H1 (cell line): Measurements from ENCODE around the gene STX7. TPM values are rescaled to one million over a fixed set of nuclear protein-coding genes. Genes with fewer than 3 reads are reported as not detected.

Experiments used
- CTCF ChIA-PET: fragments of 300-600 bp; sonication (Branson Sonifier 250); formaldehyde crosslinking; loops from one replicate; lab custom pipeline; 2021; ENCODE audit not compliant: partially characterized antibody; lab: Charles Lee
- POLR2A ChIA-PET: fragments of 300-600 bp; sonication (Branson Sonifier 250); formaldehyde crosslinking; loops from one replicate; lab custom pipeline; 2021; ENCODE audit warnings: inconsistent platforms; ENCODE audit not compliant: partially characterized antibody; lab: Charles Lee
- DNase-seq, 2 experiments: peaks; one replicate each; pipeline versions ENCODE4 v3.0.0 to v3.0.0-alpha.2; 2010 to 2022; ENCODE audit warnings: low spot score in 2 of 2, low read depth in 1 of 2, mixed read lengths in 1 of 2
- FAIRE-seq: peaks from 2 replicates; lab custom pipeline; 2011; peaks lifted over from hg19 to GRCh38; lab: Jason Lieb, UNC
- H2AFZ ChIP-seq: 2 replicates; pipeline ENCODE4 v1.8.1; 2012; ENCODE audit warnings: low read length, inconsistent platforms
- H2AK5ac ChIP-seq: 2 replicates; pipeline ENCODE4 v1.6.1; 2013; ENCODE audit warnings: low read depth, low read length
- H2BK120ac ChIP-seq: replicated peaks from 2 replicates; pipeline ENCODE3; 2013; ENCODE audit warnings: low read depth, low read length, inconsistent platforms
- H2BK12ac ChIP-seq: 2 replicates; pipeline ENCODE4 v1.6.1; 2013; ENCODE audit warnings: low read depth, low read length
- H2BK15ac ChIP-seq: 2 replicates; pipeline ENCODE4 v1.6.1; 2013; ENCODE audit warnings: low read length
- H2BK20ac ChIP-seq: 2 replicates; pipeline ENCODE4 v1.6.1; 2013; ENCODE audit warnings: low read length
- H2BK5ac ChIP-seq: 2 replicates; pipeline ENCODE4 v1.6.1; 2013; ENCODE audit warnings: low read depth, low read length
- H3K14ac ChIP-seq: 2 replicates; pipeline ENCODE4 v1.6.1; 2013; ENCODE audit warnings: inconsistent platforms; ENCODE audit not compliant: insufficient read length
- H3K18ac ChIP-seq: 2 replicates; pipeline ENCODE4 v1.6.1; 2013; ENCODE audit warnings: low read length; ENCODE audit errors: extremely low read depth
- H3K23ac ChIP-seq: 2 replicates; pipeline ENCODE4 v1.6.1; 2013; ENCODE audit warnings: inconsistent platforms; ENCODE audit not compliant: insufficient read length
- H3K23me2 ChIP-seq: 2 replicates; pipeline ENCODE4 v1.6.1; 2013; ENCODE audit warnings: low read depth, low read length
- H3K27ac ChIP-seq: 2 replicates; pipeline ENCODE4 v1.6.1; 2011; ENCODE audit warnings: low read depth, low read length, inconsistent platforms
- H3K27me3 ChIP-seq, 4 experiments: replicated peaks in 1 of 4; 1 replicate in 1 of 4; 2 replicates in 3 of 4; pipeline versions ENCODE4 v1.6.1 to v1.8.1; 2011 to 2013; ENCODE audit warnings: low read length in 3 of 4, mild to moderate bottlenecking in 3 of 4, inconsistent platforms in 2 of 4, mixed read lengths in 2 of 4, moderate library complexity in 1 of 4; ENCODE audit not compliant: control insufficient read depth in 3 of 4, insufficient read depth in 3 of 4; ENCODE audit errors: extremely low read depth in 1 of 4
- H3K36me3 ChIP-seq, 4 experiments: 2 replicates each; pipeline versions ENCODE4 v1.6.1 to v1.8.1; 2011 to 2013; ENCODE audit warnings: mild to moderate bottlenecking in 4 of 4, low read length in 3 of 4, moderate library complexity in 2 of 4, control low read depth in 1 of 4, inconsistent platforms in 1 of 4; ENCODE audit not compliant: insufficient read depth in 4 of 4, control insufficient read depth in 2 of 4
- H3K4ac ChIP-seq: replicated peaks from 2 replicates; pipeline ENCODE3; 2013; ENCODE audit warnings: low read length, low read depth, mixed read lengths, inconsistent platforms; ENCODE audit not compliant: insufficient read length
- H3K4me1 ChIP-seq, 4 experiments: replicated peaks in 1 of 4; 1 replicate in 1 of 4; 2 replicates in 3 of 4; pipeline versions ENCODE4 v1.6.1 to v1.8.1; 2011 to 2013; ENCODE audit warnings: low read length in 3 of 4, inconsistent platforms in 2 of 4, mixed read lengths in 1 of 4; ENCODE audit not compliant: insufficient read depth in 4 of 4, control insufficient read depth in 3 of 4
- H3K4me2 ChIP-seq, 2 experiments: 2 replicates each; pipeline versions ENCODE4 v1.6.1 to v1.8.1; 2011 to 2013; ENCODE audit warnings: low read depth in 2 of 2, low read length in 2 of 2, control low read depth in 1 of 2, inconsistent platforms in 1 of 2, mild to moderate bottlenecking in 1 of 2; ENCODE audit not compliant: insufficient read depth in 1 of 2
- H3K4me3 ChIP-seq, 4 experiments: fragments of 200-600, 300-600 bp in 1 of 4; sonication (generic), shearing (Covaris generic), sonication (Bioruptor Twin) in 1 of 4; 2 replicates each; pipeline versions ENCODE4 v1.5.1 to v1.8.1; 2011 to 2016; ENCODE audit warnings: low read length in 4 of 4, low read depth in 3 of 4, control low read depth in 2 of 4, inconsistent platforms in 2 of 4, mild to moderate bottlenecking in 2 of 4, mixed read lengths in 1 of 4, moderate library complexity in 1 of 4; ENCODE audit not compliant: insufficient read depth in 2 of 4; ENCODE audit errors: extremely low read depth in 1 of 4
- H3K56ac ChIP-seq: replicated peaks from 2 replicates; pipeline ENCODE3; 2013; ENCODE audit warnings: low read depth, mild to moderate bottlenecking, mixed read lengths, low read length, inconsistent platforms; ENCODE audit not compliant: insufficient read length
- H3K79me1 ChIP-seq: 2 replicates; pipeline ENCODE4 v1.6.1; 2013; ENCODE audit warnings: low read depth, low read length, control low read depth
- H3K79me2 ChIP-seq, 2 experiments: 2 replicates each; pipeline versions ENCODE4 v1.6.1 to v1.8.1; 2012 to 2013; ENCODE audit warnings: low read length in 2 of 2, mild to moderate bottlenecking in 2 of 2, inconsistent platforms in 1 of 2; ENCODE audit not compliant: insufficient read depth in 2 of 2, control insufficient read depth in 1 of 2
- H3K9ac ChIP-seq, 4 experiments: replicated peaks in 1 of 4; 1 replicate in 1 of 4; 2 replicates in 3 of 4; pipeline versions ENCODE4 v1.6.1 to v1.8.1; 2011 to 2013; ENCODE audit warnings: low read depth in 3 of 4, low read length in 3 of 4, control low read depth in 2 of 4, mild to moderate bottlenecking in 2 of 4, moderate library complexity in 2 of 4, inconsistent platforms in 1 of 4; ENCODE audit errors: extremely low read depth in 1 of 4
- H3K9me3 ChIP-seq, 2 experiments: 2 replicates each; pipeline versions ENCODE4 v1.6.1 to v1.8.1; 2012 to 2013; ENCODE audit warnings: mild to moderate bottlenecking in 2 of 2, moderate library complexity in 2 of 2, control low read depth in 1 of 2, inconsistent platforms in 1 of 2, low read depth in 1 of 2, low read length in 1 of 2, mixed read lengths in 1 of 2; ENCODE audit not compliant: insufficient read depth in 2 of 2
- H4K20me1 ChIP-seq, 2 experiments: replicated peaks in 1 of 2; 2 replicates each; pipeline versions ENCODE3 to v1.8.1; 2011 to 2013; ENCODE audit warnings: inconsistent platforms in 2 of 2, low read length in 2 of 2, mild to moderate bottlenecking in 1 of 2; ENCODE audit not compliant: insufficient read depth in 2 of 2, control insufficient read depth in 1 of 2
- H4K5ac ChIP-seq: 2 replicates; pipeline ENCODE4 v1.6.1; 2013; ENCODE audit warnings: low read length, low read depth, mixed read lengths, inconsistent platforms; ENCODE audit not compliant: insufficient read length
- H4K8ac ChIP-seq: 2 replicates; pipeline ENCODE4 v1.8.0; 2013; ENCODE audit warnings: mild to moderate bottlenecking, moderate library complexity, low read length, inconsistent platforms; ENCODE audit not compliant: insufficient read depth; ENCODE audit errors: extremely low read depth
- H4K91ac ChIP-seq: replicated peaks from 2 replicates; pipeline ENCODE3; 2013; ENCODE audit warnings: low read length, mixed read lengths, inconsistent platforms; ENCODE audit not compliant: insufficient read length
- CTBP2 ChIP-seq: IDR thresholded peaks from 2 replicates; pipeline ENCODE4 v1.7.0; 2011; ENCODE audit warnings: borderline replicate concordance, mild to moderate bottlenecking, moderate library complexity, mixed read lengths, low read length; ENCODE audit not compliant: insufficient read depth, insufficient read length
- EP300 ChIP-seq, 2 experiments: IDR thresholded peaks; 1 replicate in 1 of 2; 2 replicates in 1 of 2; pipeline ENCODE4 v1.6.1; 2011 to 2012; ENCODE audit warnings: low read depth in 2 of 2, low read length in 2 of 2, mild to moderate bottlenecking in 2 of 2, borderline replicate concordance in 1 of 2, inconsistent platforms in 1 of 2, moderate library complexity in 1 of 2
- EZH2 ChIP-seq: fragments of 200-600 bp; sonication (generic); IDR thresholded peaks from 2 replicates; pipeline ENCODE4 v1.7.1; 2012; ENCODE audit warnings: low read depth, mild to moderate bottlenecking, moderate library complexity, low read length, inconsistent platforms; ENCODE audit not compliant: severe bottlenecking
- GABPA ChIP-seq: IDR thresholded peaks from 2 replicates; pipeline ENCODE4 v1.6.1; 2011; ENCODE audit warnings: mild to moderate bottlenecking, low read length, moderate library complexity, borderline replicate concordance; ENCODE audit not compliant: insufficient read depth
- NRF1 ChIP-seq: IDR thresholded peaks from 2 replicates; pipeline ENCODE4 v1.6.1; 2011; ENCODE audit warnings: mild to moderate bottlenecking, low read depth, low read length, improper control_type of control experiment
- SP4 ChIP-seq: IDR thresholded peaks from 2 replicates; pipeline ENCODE4 v1.6.1; 2012; ENCODE audit warnings: low read length, inconsistent platforms
- SUZ12 ChIP-seq: fragments of 200-600 bp; sonication (generic); IDR thresholded peaks from 2 replicates; pipeline ENCODE4 v1.6.1; 2012; ENCODE audit warnings: mild to moderate bottlenecking, inconsistent platforms, low read length, moderate library complexity, mixed read lengths
- WGBS, 2 experiments: shearing (Covaris generic) in 1 of 2; methylation state at CpG; one replicate each; pipeline versions ENCODE4 v1.1.6 to v1.1.7; 2013 to 2015; ENCODE audit warnings: low lambda C conversion rate in 2 of 2, mixed read lengths in 2 of 2, inconsistent platforms in 1 of 2, low coverage in 1 of 2, missing lambda C conversion rate in 1 of 2; ENCODE audit not compliant: insufficient replicate concordance in 2 of 2, insufficient coverage in 1 of 2, insufficient read length in 1 of 2; ENCODE audit errors: extremely low coverage in 1 of 2, missing lambda C conversion rate in 1 of 2; 5-methylcytosine and 5-hydroxymethylcytosine counted together
- polyA plus RNA-seq, 7 experiments: library from polyadenylated mRNA; depleted of rRNA in 3 of 7; stranded (reverse) in 5 of 7; unstranded in 2 of 7; fragments of >200 nt in 5 of 7; fragments of 200-250 nt in 2 of 7; gene quantifications; 1 replicate in 5 of 7; 2 replicates in 1 of 7; 4 replicates in 1 of 7; pipeline versions ENCODE4 v1.2.1 to v1.2.3, GENCODE V29; 2011 to 2013; ENCODE audit warnings: missing spikeins in 2 of 7, mixed read lengths in 2 of 7
- total RNA-seq: library from RNA; stranded (reverse); fragmentation: NEBNext Ultra II Directional; extraction: Animal tissue kit (Norgen Biotek cat#: 25700); gene quantifications from 2 replicates; pipeline ENCODE4 v1.2.1, GENCODE V29; 2021

Gene STX7
- total and polyA plus RNA-seq, 2 of the 8 experiments (the other 6 are each of a cell fraction or from before 2014, with no cell fraction given) = 5.7 to 27.9 TPM

DNA sequence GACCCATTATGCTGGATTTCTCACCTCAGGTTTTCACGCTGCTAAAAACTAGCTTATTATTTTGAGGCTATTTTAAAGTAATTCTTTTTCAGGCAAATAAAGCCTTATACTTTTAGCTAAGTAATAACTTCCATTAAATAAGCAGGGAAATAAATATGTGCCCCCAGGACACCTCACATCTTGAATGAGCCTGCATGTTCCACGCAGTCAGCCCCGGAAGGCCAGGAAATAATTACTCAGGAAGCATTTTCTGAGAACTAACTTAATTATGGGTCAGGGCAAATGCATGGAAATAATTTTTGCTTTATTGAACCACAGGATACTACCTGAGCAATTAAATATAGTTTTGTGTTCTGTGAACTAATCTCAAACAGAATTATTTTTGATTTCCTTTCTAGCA, 41.1 kb downstream of the STX7 start:
- no peak overlapping the region for H4K5ac ChIP-seq
- FAIRE-seq (no peak), DNase-seq (no peak)
- WGBS, 2 experiments = 90% methylated on average over 3 of the region's 3 CpGs; no CpG with 5 or more reads in 1 of the 2 experiments
- no peak overlapping the region for H3K4ac ChIP-seq
- no peaks in the 10 kb centered on the region for H3K9me3 ChIP-seq
- H3K79me2 ChIP-seq = no peaks in the 10 kb centered on the region
- no peak overlapping the region for H3K27ac ChIP-seq
- no peak overlapping the region for H3K4me2 ChIP-seq
- no peaks in the 10 kb centered on the region for H3K27me3 ChIP-seq
- H2AK5ac ChIP-seq = no peak overlapping the region
- H4K8ac ChIP-seq = no peak overlapping the region
- no peaks in the 10 kb centered on the region for H3K79me1 ChIP-seq
- no peaks in the 10 kb centered on the region for H4K20me1 ChIP-seq
- no peak overlapping the region for H2BK12ac ChIP-seq
- no peak overlapping the region for H3K9ac ChIP-seq
- H3K23ac ChIP-seq = no peak overlapping the region
- no peak for TF ChIP-seq SUZ12
- no peak for TF ChIP-seq CTBP2
- no peak for TF ChIP-seq GABPA
- no peak for TF ChIP-seq SP4
- TF ChIP-seq EZH2 = no peak
- TF ChIP-seq NRF1 = no peak
- TF ChIP-seq EP300 (IDR thresholded peaks at IDR 0.05; ENCODE audit: borderline replicate concordance in 1 of 2, low read depth in 2 of 2, low read length in 2 of 2) = no peak
- no peak overlapping the region for H2BK15ac ChIP-seq
- H3K36me3 ChIP-seq = peaks cover 0 to 26% (median 4%) of the 10 kb centered on the region in 4 experiments; a peak in 4 of 8 replicates
- no peak overlapping the region for H2BK20ac ChIP-seq
- CTCF ChIA-PET = interaction anchor here (0.9 to 3.0 kb wide), 3 partner anchors 12 to 191 kb away, joined by 3 to 15 read pairs (median 8); no protein-coding TSS in a partner anchor
- H3K18ac ChIP-seq = no peak overlapping the region
- H3K23me2 ChIP-seq = no peaks in the 10 kb centered on the region
- no peak overlapping the region for H3K56ac ChIP-seq
- no peak overlapping the region for H2BK5ac ChIP-seq
- no peak overlapping the region for H4K91ac ChIP-seq
- H3K4me3 ChIP-seq = no peak overlapping the region
- no peak overlapping the region for H2AFZ ChIP-seq
- H3K4me1 ChIP-seq = no peaks in the 10 kb centered on the region
- no peak overlapping the region for H2BK120ac ChIP-seq
- H3K14ac ChIP-seq = no peak overlapping the region
- POLR2A ChIA-PET = no interaction called here
